Measurements from ENCODE around the gene UCK1. TPM values are rescaled to one million over a fixed set of nuclear protein-coding genes. Genes with fewer than 3 reads are reported as not detected.

UCK1 gene
- total RNA-seq = 22.4 TPM

DNA sequence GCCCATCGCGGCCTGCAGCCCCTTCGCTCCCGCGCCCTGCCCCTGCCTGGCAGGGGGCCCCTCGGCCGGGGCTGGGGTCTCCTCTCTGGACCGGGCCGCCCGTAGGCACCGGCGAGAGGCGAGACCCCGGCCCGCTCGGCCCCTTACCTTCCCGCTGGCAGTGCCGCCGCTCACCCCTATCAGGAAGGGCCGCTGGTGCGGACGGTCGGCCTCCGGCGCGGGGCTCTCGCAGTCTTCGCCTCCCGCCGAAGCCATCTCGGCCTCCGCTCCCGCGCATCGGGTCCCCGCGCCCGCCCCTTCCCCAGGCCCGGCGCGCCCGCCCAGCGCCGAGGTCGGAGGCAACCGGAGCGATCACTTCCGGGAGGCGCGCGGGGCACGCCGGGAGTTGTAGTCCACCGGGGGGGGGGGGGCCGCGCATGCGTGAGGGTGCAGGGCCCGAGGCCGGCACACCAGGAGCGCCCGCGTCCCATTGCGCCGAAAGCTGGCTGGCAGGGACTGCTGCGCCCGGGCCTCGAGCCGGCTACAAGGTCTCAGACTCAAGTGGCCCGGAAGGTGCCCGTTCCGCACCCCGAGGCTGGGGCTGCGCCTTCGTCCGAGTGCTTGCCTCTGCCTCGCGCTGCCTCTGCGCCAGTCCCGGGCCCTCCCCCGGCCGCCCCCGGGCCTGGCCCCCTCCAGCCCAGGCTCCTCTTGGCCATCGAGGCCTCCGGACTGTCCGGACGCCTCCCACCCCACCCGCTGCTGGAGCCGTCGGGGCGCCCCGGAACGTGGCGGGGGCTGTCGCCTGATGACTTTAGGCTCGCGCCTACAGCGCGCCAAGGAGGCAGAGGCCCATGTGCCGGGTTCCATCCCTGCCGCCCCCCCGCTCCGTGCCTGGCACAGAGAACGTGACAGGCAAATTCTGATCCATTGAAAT is at the start of gene UCK1:
UCK1 (minus strand) TSS at position 344 of the 913 bp plus-strand sequence; CDS start at position 255, 89 bp downstream.
- peak; percentile 69 to 82 (median 79) for DNase-seq (ENCODE audit: low read depth in 2 of 3, low spot score in 2 of 3)

DNA sequence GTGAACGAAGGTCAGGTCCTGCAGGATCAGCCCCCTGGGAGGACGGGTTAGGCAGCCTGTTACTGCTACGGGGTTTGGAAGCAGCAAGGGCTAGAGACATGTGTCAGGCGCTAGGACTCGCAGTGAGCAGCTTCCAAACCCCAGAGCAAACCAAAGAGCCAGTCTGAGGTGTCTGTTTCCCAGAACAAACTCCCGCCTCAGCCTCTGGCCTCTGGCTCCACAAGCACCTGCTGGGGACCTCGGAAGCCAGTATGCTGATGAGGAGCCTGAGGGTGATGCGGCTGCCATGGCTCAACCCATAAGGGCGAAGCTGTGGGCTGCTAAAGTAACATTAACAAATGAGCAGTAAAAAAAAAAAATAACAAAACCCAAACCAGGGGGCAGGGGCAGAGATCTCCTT is 49.3 kb upstream of the UCK1 start:
- DNase-seq (ENCODE audit: low read depth in 2 of 3, low spot score in 2 of 3) = no peak

DNA sequence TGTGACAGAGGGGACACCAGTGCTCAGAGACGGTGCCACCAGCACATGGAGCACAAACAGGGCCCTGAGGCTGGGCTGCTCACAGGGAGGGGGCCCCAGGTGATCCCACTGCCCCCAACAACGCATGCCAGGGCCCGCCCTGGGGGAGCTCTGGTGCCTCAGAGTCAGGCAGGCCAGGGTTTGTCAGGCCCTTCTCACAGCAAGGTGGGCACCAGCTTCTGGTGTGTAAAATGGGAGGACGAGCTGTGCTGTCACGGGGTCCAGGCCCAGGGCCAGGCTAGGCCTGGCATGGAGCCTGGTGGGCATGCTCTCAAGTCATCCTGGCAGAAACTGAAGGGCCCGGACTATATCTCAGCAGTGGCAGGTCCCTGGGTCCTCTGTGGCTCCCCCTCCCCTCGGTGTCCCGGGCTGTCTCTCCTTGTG is 48.7 kb upstream of the UCK1 start:
- DNase-seq (ENCODE audit: low read depth in 2 of 3, low spot score in 2 of 3) = no peak

DNA sequence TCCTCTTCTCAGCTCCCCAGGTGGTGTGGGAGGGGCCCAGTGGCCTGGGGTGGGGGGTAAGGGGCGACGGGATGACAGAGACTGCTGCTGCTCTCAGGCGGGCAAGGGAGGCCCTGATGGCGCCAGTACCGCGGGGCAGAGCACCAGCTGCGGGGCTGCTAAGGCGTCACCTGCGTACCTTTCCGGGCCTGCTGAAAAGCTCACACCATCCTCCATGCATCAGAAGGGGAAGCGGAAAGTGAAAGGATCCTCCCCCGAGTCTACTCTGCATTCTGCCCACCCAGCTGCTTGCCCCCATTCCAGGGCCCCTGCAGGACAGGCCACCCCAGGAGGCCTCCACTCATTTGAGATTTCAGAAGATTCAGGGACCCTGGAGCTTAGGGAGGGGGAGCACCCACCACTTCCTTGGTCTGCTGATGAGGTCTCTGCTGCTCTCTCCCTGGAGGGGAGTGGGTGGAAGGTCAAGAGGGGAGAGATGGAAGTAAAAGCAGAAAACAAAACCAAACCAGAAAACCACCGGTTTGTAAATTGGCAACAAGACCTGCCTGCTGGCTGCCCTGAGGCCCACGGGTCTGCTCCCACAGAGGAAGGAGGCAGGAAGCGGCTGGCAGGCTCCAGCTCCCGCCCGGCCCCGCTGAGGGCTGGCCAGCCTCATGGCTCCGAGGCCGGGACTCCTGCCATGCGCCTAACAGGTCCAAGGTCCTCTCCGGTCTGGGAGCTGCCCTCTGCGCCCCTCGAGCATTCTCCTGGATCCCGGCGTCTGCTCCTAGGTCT is 47.9 kb upstream of the UCK1 start:
- peak; percentile 32 to 81 (median 71) for DNase-seq (ENCODE audit: low read depth in 2 of 3, low spot score in 2 of 3)

DNA sequence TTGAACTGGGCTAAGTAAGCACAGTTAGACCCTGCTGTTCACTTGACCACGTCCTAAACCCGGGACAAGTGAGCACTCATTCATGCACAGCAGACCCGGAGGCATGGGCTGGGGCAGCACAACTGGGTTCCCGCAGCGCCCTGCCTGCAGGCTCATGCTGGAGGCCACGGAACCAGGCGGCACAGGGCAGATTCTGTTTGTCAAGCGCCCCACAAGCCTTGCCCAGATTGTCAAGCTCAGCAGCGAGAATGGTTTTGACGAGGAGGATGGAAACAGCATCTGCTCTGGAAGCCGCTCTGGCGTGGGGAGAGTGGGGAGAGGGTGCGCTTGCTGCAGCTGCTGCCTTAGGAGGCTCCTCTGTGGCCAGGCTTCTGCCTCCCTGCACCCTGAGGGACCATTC is 47.0 kb upstream of the UCK1 start:
- no peak for DNase-seq (ENCODE audit: low read depth in 2 of 3, low spot score in 2 of 3)

DNA sequence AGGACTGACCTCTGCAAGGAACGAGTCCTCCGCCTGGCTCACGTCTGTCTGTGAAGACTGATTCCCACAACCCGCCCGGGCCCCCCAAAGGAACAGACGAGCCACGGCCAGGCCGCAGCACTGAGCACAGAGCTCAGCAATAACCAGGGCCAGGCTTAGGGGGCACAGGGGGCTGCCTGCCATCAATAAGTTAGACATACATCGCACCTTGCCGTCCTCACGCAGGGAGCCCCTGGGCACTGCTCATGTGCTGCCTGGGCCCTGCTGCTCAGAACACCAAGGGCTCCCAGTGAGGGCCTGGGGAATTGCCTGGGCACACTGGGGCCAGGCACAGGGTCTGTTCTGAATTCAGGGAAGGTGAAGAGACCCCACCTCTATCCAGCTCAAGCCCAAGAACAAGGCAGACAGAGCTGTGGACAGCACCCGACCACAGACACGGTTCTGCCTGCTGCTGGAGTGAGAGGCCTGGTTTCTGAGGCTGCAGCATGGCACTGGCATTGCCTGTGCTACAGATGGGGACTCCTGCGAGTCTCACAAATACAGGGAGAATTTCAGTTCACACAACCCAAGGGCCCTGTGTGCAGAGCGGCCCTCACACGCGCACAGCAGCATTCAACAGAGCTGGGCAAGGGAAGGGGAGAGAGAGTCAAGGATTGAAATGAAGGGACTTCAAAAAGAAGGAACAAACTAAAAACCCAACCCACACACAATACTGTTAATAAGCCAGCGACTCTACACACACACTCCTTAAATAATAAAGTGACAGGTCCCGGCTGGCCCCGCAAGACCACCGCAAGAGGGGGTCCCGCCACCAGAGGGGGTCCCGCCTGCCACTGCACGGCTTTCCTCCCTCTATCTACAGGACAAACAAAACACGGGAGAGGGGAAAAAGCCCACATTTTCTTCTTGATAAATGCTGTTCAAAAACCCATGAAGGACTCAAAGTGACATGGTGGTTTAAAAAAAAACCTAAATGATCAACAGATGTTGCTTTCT is 46.2 kb upstream of the UCK1 start:
- DNase-seq (ENCODE audit: low read depth in 2 of 3, low spot score in 2 of 3) = no peak

DNA sequence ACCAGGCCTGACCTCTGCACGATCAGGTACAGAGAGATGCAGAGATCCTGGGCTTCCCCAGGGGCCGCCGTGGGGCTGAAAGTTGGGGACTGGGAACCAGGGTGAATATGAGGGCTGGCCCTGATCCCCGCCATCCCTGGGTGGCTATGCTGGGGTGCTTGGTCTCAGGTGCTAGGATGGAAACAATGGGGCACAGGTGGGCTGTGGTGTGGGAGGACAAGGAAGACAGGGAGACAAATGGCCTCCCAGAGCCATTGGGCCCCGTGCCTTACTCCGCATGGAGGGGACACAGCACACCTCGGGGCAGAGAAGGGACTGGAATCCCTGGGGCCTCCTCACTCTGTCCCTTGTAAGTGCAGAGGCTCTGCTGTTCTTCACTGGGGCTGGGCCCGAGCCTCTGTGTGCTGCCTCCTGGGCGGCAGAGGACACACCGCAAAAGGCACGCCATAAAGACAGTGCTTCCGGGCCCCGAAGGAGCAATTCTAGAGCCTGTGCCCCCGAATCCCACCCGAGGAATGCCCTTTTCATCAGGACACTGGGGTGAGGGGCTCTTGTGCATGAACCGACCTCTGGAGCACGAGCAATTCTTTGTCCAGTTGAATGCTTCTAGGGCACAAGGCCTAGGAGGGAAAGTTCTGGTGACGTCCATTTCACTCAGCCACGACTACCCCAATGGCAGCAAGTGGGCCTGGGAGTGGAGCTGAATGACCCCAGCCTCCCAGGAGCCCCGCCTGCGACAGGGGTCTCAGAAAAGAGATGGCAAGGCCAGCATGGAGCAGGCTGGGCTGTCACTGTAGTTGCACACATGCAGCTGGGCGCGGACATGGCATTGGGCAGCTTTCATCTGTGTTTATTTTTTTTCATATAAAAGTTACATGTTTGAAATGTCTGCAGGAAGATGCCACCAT is 45.1 kb upstream of the UCK1 start:
- DNase-seq (ENCODE audit: low read depth in 2 of 3, low spot score in 2 of 3) = no peak

DNA sequence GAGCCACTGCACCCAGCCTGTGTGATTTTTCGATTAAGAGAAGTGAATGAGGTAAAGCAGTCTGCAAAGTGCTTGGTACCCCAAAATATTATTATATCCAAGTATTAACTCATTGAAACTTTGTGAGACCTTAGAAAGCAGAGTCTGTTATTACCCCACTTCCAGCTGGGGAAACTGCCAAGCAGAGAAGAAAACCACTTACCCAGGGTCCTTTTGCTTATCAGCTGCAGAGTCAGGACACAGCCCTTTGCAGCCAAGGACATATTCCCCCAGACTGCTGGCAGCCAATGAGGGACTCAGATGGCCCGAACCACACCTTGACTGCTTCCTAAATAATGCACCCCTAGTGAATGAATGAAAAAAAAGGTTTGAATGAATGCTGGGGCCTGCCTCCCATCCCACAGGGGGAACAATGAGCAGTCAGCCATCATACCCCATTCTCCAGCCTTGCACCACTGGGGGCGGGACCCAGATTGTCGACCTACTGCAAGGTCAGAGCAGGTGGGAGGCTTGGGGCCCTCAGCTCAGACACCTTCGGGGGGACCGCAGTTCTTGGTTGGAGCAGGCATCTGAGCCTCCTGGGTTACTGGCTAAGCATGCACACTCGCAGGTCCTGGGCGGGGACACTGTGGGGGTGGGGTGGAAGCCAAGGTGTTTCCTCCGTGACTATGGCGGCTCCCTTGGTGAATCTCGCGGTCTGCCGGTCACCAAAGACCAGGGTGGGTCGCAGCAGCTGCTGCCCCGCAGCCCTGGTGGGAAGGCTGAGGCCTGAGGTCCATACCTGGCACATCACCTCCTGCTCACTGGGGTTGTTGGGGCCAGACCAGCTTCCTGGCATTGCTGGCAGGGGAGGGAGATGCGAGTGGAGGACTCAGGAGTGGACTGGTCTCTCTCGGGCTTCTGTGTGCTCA is 43.9 kb upstream of the UCK1 start:
- DNase-seq (ENCODE audit: low read depth in 2 of 3, low spot score in 2 of 3) = no peak

DNA sequence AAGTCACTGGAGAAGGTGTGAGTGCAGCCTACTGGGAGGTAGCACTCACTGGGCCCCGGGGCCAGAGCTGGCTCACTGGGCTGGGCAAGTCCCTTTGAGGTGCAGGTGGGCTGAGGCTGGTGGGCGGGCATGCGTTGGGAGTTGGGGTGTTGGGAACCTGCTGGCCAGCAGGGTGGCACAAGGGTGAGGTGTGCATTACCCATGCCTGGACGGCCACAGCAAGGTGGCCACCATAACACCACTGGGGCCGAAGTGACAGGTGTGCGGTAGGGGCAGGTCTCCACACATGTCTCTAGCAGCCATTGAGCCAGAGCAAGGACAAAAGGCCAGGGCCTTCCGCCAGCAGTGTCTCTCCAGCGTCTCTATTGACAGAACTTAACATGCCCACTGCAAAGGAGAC is 36.8 kb upstream of the UCK1 start:
- DNase-seq (ENCODE audit: low read depth in 2 of 3, low spot score in 2 of 3) = no peak

DNA sequence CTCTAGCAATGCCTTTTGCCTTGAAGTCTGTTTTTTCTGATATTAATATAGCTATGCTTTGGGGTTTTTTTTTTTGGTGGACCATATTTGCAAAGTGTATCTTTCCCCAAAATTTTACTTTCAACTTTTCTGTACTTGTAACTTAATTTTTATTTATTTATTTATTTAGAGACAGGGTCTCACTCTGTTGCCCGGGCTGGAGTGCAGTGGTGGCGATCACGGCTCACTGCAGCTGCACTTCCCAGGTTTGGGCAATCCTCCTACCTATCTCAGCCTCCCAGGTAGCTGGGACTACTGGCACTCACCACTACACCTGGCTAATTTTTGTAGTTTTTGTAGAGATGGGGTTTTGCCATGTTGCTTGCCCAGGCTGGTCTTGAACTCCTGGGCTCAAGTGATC is 35.1 kb upstream of the UCK1 start:
- DNase-seq (ENCODE audit: low read depth in 2 of 3, low spot score in 2 of 3) = no peak

DNA sequence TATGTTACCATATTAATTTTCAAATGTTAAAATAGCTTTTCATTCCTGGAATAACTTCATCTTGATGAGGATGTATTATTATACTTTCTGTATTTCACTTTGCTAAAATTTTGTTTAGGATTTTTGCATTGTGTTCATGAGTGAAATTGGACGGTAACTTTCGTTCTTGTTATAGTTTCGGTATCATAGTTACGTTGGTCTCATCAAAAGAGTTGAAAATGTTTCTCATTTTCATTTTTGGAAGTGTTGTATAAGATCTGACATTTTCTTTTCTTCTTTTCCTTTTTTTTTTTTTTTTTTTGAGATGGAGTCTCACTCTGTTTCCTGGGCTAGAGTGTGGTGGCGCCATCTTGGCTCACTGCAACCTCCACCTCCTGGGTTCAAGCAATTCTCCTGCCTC is 34.3 kb upstream of the UCK1 start:
- DNase-seq (ENCODE audit: low read depth in 2 of 3, low spot score in 2 of 3) = no peak

DNA sequence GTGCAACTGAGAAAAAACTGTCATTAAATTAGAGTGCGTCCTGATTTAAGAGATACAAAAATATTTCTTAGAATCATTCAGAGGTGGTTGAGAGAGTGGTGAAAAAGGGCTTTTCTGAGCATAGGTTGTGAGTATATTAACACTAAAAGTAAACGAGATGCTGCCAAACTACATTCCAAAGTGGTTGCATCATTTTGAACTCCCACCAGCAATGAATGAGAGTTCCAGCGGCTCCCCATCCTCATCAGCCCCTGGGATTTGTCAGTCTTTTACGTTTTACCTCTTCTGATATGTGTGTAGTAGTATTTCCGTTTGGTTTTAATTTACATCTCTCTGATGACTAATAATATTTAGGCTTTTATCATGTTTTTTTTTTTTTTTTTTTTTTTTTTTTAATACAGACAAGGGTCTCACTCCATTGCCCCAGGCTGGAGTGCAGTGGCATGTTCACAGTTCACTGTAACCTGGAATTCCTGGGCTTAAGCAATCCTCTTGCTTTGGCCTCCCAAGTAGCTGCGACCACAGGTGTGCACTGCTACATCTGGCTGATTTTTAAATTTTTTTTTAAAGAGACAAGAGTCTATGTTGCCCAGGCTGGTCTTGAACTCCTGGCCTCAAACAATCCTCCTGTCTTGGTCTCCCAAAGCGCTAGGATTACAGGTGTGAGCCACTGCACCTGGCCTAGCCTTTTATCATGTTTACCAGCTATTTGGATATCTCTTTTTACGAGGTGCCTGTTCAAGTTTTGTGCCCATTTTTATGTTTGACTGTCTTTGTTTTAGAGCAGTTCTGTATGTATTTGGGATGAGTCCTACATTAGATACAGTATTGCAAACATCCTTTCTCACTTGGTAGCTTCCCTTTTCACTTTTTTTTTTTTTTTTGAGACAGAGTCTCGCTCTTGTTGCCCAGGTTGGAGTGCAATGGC is 31.2 kb upstream of the UCK1 start:
- no peak for DNase-seq (ENCODE audit: low read depth in 2 of 3, low spot score in 2 of 3)

DNA sequence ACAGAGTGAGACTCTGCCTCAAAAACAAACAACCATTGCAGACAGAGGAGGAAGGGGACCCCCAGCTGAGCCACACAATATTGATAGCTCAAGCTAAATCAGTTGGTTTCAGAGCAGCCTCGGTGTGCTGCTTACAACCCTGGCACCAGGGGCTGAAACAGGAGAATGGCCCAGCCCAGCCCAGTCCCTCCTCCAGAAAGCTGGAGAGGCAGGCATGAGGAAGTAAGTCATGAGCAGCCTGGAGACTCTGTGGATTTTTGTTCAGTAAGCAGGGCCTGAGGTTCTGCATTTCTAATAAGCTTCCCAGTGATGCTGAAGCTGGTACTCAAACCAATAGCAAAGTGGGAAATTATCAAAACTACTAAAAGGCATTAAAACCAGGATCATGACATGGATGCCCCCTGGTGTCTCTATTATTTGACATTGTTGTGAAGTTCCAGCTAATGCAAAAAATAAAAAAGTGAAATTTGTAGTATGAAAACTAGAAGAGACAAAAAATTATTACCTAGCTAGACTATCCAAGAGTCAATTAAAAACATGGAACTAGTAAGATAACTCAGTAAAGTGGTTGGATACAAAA is 28.4 kb upstream of the UCK1 start:
- no peak for DNase-seq (ENCODE audit: low read depth in 2 of 3, low spot score in 2 of 3)

DNA sequence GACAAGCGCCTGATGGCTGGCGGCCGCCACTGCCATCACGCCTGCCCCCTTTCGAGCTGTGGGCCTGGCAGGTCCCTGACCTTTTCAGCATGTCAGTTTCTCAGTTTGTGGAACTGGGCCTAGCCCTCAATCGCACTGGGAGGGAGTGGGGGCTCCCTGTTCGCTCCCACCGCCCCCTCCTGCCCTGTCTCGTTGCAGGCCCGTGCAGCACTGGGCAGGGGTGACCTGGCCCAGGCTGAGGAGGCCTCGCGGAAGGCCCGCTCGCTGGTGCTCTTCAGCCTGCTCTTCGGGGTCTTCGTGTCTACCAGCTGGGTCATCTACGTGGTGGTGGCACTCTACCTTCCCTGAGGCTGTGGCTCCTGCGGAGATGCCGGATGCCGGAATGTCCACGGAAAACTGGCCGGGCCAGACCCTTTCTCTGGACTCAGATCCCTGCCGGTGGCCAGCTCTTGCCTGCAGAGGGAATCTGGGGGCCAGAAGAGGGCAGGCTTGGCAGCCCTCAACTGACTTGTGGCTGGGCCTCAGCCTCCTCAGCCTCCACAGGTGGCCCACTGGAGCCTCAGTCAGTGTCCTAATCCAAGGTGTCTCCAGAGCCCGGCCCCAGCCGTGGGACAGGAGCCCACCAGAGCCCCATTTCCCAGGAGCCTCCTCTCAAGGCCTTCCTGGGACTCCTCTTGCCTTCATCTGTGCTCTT is 26.9 kb upstream of the UCK1 start:
- no peak for DNase-seq (ENCODE audit: low read depth in 2 of 3, low spot score in 2 of 3)

DNA sequence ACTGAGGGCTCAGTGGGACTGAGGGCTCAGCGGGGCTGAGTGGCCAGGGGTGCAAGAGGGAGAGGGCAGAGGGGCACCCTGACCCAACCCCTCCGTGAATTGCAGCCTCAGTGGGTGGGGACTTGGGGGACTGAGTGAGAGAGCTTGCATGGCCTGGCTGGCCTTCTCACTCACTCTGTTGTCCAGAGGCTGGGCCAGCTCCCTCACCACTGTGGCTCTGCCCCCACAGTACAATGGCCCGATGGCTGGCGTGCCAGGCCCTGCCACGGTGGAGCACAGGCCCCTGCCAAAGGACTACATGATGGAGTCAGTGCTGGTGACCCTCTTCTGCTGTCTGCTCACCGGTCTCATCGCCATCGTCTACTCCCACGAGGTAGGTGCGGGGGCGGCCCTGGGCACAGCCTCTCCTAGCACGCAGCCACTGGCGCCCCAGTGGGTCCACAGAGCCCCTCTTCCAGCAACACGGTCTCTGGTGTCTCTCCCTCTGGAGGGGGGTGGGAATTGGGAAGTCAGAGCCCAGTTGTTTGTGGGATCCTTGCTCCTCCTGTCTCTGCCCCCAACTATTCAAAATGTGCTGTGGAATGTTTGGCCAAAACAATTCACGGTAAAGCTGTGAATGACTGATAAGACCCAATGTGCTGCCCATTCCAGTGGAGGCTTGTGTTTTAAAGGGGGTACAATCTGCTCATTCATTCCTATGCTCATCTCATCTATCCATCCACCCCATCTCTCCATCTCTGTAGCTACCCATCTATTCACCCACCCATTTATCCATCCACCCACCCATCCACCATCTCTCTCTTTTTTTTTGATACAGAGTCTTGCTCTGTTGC is 25.0 kb upstream of the UCK1 start:
- no peak for DNase-seq (ENCODE audit: low read depth in 2 of 3, low spot score in 2 of 3)
